Skin of body (tissue), 2 donors: ENCODE data around the gene DRGX. TPM values are rescaled to one million over a fixed set of nuclear protein-coding genes. Genes with fewer than 3 reads are reported as not detected.
A peak's percentile ranks its signal among the peaks of the same experiment; 100 is the strongest.

Source experiments
- DNase-seq: peaks from one replicate; lab custom pipeline; 2025; lab: John Stamatoyannopoulos, UW
- total RNA-seq: library from RNA; depleted of rRNA; stranded (reverse); fragments of >200 nt; gene quantifications from one replicate; pipeline ENCODE4 v1.2.3, GENCODE V29; 2014

The DRGX gene
- total RNA-seq = 0.20 TPM

GRCh38 chr10:49395741-49396665 lies at the start of gene DRGX:
Gene DRGX (minus strand): TSS chr10:49396089. CDS start chr10:49395440, 649 bp downstream.
- DNase-seq = no peak

- no peak for DNase-seq
Measured at GRCh38 chr10:49444349-49444748, 48.5 kb upstream of the DRGX start.

GRCh38 chr10:49442863-49443262 lies 47.0 kb upstream of the DRGX start:
- DNase-seq = no peak

DNA sequence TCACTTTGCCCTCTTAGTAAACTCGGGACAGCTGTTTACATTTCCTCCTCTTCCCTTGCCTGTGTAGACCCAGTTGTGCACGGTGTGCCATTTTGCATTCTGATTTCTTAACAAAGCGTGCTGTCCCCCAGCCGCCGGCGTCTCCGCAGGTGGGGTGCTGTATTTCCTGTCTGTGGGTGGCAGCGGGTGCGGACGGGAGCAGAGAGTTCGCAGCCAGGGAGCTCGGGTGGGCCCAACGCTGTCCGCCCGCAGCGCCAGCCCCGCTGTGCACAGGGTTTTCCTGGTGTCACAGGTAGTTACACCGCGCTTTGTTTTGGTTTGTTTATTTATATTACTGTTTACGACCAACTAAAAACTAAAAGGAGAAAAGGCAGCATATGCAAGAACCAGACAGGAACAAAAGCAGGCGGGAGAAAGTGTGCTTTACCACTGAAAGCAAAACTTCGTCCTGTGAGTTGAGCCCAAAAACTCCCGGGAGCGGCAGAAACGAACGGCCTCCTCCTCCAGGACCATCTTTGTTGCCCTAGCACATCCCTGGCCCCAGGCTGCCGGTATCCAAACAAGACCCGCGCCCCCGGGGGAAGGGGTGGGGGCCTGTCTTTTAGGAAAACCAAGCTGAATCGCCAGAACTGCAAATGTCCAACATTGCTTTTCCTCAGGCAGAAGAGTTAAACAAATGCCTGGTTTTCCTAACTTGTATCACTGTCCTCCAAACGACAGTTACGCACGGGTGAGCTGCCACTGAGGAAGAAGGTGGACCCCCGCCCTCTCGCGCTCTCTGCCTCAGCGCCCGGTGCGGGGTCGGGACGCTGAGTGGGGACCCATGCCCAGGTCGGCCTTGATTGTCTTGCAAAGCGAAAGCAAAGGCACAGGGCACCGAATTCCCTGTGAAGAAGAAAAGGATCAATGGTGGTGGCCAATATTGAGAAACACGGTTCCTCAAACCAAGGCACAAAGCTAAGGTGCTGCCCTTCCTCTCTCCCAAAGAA lies 45.9 kb upstream of the DRGX start:
- no peak for DNase-seq

DNA sequence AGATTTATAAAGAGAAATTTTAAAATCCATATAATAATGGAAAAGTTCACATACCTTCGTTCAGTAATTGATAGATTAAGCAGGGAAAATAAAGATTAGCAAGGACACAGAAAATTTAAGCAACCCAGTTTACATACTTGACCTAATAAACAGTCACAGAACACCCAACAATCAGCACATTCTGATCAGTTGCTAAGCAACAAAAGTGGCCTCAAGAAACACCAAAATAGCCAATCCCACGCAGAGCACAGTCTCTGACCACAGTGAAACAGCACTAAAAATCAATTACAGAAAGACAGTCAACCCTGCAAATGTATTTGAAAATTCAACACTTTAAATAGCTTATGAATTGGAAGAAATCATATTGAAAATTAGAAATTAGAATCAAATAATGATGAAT lies 39.3 kb upstream of the DRGX start:
- DNase-seq = no peak

GRCh38 chr10:49433069-49433468 lies 37.2 kb upstream of the DRGX start:
- no peak for DNase-seq

DNA sequence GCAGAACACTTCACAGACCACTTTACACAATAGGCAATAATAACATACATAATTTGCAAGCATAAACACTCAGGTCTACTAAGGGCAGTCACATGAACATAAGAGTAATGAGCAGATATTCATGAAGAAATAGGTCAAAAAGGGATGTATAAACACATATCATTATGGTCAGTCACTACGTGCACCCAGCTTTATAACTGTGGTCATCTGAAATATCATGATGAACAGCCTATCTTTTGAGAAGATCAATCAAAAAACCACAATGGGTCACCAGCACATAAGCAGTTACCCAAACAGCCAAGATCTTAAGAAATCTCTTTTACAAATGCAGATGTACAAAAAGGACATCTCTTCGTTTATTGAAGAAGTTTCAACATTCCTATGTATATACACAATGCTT lies 35.5 kb upstream of the DRGX start:
- DNase-seq = no peak

DNA sequence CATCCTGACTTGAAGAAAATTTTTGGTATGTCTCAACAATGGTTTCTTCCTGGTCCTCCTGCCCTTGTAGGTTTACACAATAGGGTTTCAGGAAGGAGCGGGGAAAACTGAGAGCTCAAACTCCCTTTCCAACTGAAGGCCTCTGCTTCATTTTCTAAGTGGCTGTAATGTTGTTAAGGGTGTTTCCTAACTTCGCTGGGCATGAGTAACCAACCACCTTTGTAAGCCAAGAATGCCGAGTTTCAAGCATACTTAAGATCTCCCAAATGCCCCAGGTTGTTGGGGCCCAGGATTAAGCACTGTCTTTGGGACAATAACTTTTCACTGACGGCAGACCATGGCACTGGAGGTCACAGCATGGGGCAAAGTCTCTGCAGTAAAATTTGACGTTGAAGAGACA lies 33.6 kb upstream of the DRGX start:
- no peak for DNase-seq

DNA sequence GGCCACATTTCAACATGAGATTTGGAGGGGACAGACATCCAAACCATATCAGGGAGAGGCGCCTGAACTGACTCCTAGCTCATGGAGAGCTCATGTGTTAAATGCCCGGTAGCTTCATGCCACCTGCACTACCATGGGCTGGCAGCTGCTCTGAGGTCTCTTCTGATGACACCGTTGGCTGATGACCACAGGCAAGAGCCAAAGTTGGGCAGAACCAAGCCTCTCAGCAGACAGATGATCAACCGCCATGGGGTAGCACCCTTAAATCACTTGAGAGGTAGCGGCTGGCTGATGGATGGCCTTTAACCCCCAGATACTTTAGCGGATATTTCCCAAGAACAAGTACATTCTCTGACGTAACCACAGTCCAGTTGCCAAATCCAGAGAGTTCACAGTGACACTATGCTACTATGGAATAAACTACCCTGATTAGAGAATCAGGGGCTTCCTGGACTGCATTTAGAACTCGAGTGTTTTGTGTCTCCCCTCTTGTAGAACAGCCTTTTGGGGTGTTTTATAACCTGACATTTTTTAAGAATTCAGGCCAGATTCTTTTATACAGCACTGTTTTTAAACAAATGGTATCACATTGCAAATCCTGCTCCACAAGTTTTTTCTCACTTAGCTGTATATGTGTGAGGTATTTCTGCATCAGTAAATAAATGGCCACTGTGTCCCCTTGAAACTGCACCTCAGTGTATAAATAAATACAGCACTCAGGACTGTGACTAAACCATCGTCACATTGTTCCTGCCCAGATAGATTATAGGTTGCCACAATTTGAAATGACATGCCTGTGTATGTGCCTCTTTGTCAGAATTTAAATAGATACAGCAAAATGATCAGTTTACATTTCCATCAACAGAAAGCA lies 30.8 kb upstream of the DRGX start:
- DNase-seq = no peak

DNA sequence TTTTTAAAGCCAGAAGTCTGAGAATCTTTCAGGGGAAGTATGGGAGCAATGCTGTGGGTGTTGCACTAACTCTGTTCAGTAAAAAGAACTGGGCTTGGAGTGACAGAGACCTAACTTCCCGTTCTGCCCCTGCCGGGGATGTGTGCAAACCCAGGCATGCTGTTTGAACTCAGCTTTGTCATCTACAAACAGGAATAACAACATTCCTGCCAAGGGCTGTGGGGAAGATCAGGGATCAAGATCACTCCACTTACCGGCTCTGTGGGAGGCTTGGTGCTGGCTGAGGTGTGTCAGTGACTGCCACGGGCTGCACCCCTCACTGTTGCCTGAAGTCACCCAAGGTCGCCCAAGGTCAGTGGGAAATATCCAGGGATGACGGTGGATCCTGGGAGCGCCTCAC lies 23.1 kb upstream of the DRGX start:
- peak; percentile 4 for DNase-seq

GRCh38 chr10:49418328-49418727 lies 22.4 kb upstream of the DRGX start:
- no peak for DNase-seq

GRCh38 chr10:49418053-49418326 lies 22.1 kb upstream of the DRGX start:
- DNase-seq = no peak

- DNase-seq = no peak
Measured at GRCh38 chr10:49417311-49418052, 21.6 kb upstream of the DRGX start.

GRCh38 chr10:49415846-49416245 lies 20.0 kb upstream of the DRGX start:
- DNase-seq = no peak

DNA sequence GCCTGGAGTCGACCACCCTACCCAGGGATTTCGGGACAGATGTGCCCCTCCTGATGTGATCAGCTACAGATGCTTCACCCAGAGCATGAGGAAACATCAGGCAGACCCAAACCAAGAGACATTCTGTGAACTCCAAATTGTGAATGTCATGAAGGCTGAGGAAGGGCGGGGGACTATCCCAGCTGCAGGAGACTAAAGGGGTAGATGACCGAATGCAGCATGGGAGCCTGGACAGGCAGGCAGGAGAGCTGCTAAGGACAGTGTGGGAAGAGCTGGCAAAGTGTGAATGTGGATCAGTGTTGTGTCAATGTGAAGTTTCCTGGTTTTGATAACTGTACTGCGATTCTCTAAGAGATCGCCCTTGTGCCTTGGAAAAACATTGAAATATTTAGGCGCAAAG lies 19.2 kb upstream of the DRGX start:
- no peak for DNase-seq

DNA sequence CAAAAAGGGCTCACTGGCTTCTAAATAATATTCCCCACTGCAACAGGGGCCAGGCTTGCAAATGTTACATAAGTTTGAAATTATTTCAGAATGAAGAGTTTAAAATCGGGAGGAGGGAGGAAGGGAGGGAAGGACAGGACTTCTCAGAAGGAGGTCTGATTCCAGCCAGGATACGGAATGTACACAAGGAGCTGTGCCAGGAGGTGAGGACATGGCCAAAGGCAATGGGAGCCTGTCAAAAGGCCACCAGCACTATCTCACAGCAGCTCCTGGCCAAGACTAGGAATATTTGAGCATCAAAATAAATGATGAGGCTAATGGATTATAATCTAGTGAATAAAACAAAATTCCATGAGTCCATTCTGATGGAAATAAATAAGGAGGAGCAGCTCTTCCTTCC lies 18.6 kb upstream of the DRGX start:
- no peak for DNase-seq

DNA sequence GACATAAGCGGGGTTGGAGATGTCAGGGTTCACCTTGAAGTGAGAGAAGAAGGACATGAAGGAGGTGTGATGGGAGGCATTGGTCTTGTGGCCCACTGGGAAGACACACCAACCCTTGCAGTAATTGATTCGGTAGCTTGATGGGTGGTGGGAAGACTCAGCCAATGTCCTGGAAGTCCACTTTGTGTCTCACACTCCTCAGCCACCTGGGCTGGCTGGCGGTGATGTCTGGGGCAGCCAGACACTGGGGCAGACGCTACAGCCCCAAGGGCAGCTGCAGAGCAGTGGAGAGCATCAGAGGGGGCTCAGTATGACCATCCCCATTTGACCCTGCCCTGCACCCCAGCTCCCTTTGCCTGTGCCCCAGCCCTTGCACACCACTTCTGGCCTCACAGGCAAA lies 16.7 kb upstream of the DRGX start:
- no peak for DNase-seq

DNA sequence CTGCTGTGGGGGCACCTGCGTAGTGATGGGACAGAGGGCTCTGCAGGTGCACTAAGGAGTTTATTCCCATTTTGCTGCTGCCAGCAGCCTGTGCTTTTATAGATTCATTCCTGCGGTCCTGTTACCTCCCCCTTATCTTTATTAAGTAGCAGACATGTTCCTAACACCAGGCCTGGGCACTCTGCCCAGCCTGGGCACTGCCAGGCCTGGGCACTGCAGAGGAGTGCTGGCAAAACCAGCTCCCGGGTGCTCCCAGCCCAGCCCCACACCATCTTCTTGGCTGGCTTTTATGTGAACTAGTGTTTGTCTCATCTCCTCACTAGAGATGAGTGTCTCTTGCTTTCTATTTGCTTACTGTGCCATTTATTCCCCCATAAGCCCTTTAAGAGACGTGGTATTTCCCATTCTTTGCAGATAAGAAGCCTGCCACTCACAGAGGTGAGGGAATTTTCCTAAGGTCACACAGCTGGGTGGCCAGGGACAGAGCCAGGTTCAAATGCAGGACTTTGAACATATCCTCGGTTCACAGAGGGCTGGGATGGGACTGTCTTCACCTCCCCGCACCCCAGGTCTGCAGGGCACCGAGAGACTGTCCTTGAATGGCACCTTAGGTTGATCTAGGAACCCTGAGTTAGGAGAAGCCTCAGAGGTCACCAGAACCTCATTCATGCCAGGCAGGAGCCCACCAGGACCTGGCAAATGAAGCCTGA lies 14.6 kb upstream of the DRGX start:
- DNase-seq = no peak

- no peak for DNase-seq
Measured at GRCh38 chr10:49409755-49410154, 13.9 kb upstream of the DRGX start.
